GM12872 (cell line): ENCODE results near the gene HEATR1.

Source experiments
- CTCF ChIP-seq: IDR thresholded peaks from 3 replicates; pipeline ENCODE4 v1.5.1; 2011; ENCODE audit warnings: low read depth, mild to moderate bottlenecking, low read length, moderate library complexity; ENCODE audit not compliant: insufficient read depth

Gene HEATR1

GRCh38 chr1:236514703-236515442 is 89.4 kb downstream of the HEATR1 start:
- no peak for TF ChIP-seq CTCF

DNA sequence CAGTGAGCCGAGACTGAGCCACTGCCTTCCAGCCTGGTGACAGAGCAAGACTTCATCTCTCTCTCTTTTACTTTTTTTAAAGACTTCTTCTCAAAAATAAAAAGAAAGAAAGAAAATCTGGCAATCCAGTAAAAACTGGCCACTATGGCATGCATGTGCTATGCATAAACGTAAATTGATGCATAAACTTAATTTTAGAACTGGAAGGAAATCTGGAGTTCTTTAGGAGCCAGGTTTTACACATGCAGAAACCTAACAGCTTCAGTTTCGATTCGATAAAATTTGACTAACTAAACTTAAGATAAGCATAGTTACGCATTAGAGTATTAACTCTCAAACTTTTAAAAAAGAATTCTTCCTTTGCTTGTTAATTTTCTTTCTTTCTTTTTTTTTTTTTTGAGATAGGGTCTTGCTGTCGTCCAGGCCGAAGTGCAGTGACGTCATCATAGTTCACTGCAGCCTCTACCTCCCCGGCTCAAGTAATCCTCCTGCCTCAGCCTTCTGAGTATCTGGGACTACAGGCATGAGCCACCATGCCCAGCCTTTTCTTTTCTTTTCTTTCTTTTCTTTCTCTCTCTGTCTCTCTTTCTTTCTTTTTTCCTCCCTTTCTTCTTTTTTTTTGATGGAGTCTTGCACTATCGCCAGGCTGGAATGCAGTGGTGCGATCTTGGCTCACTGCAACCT is 92.4 kb downstream of the HEATR1 start:
- no peak for TF ChIP-seq CTCF

- TF ChIP-seq CTCF = no peak
These were observed 94.5 kb downstream of the HEATR1 start for GRCh38 chr1:236509647-236510401.

- TF ChIP-seq CTCF = no peak
These were observed 95.1 kb downstream of the HEATR1 start for GRCh38 chr1:236509203-236509602.

DNA sequence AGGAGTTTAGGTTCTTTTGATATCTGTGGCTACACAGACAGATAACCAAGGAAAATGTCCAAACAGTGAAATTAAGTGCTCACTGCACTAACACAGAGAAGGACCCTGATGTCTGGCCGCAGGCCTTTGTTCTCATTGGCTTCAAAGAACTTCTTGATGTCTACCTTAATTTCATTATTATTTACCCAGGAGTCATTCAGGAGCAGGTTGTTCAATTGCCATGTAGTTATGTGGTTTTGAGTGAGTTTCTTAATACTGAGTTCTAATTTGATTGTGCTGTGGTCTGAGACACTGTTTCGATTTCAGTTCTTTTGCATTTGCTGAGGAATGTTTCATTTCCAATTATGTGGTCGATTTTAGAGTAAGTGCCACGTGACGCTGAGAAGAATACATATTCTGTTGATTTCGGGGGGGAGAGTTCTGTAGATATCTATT is 95.7 kb downstream of the HEATR1 start:
- TF ChIP-seq CTCF = no peak

GRCh38 chr1:236507022-236507700 is 97.2 kb downstream of the HEATR1 start:
- no peak for TF ChIP-seq CTCF
